Measurements from ENCODE around the gene HEMGN. TPM values are rescaled to one million over a fixed set of nuclear protein-coding genes. Genes with fewer than 3 reads are reported as not detected.

The HEMGN gene
- total RNA-seq, 1 donor from 2014 or later: not detected

DNA sequence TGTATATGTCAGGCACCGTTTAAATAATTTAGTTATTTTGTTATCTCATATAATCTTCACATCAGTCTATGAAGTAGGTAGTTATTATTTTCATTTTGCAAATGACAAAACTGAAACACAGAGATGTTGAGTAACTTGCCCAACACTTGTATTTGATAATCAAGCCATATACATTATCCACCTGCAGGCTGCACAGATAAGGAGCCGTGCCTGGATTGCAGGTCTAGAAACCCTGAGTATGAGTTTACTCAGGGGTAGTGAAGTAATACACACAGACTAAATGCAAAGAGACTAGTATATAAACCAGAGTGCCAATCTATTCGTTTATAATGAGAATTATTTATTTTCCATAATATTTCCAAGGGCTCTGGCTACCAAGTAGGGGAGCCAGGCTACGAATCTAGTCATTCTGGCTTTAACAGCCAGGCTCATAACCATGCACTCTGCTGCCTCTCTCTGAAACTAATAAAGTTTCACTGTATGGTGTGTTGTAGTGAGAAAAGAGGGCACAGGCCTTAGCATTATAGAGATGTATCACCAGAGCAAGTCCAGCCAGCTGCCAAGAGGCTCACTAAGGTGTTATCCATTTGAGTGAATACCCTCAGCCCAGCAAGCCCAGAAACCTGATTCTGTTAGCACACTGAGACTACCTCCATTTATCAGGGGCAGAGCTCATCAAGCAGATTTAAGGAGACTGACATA, 4.5 kb downstream of the HEMGN start:
- no peak for DNase-seq (ENCODE audit: low read depth in 2 of 2)

DNA sequence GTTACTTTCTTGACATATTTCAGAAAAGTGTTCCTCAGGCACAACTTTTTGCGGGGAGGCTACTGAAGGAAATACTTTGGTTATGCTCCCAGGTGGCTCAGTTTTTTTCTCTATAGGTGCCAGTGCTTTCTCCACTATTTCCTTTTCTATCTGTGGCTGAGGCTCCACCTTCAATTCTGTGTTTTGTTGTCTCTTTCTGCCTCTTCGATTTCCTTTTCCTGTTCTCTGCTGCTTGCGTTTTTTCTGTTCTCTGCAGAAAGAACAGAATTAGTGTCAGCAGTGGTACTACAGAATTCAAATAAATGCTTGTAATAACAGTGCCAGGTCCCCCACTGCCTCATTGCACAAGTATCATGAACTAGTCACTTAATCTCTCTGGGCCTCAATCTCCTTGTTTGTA, 7.0 kb downstream of the HEMGN start:
- no peak for DNase-seq (ENCODE audit: low read depth in 2 of 2)

DNA sequence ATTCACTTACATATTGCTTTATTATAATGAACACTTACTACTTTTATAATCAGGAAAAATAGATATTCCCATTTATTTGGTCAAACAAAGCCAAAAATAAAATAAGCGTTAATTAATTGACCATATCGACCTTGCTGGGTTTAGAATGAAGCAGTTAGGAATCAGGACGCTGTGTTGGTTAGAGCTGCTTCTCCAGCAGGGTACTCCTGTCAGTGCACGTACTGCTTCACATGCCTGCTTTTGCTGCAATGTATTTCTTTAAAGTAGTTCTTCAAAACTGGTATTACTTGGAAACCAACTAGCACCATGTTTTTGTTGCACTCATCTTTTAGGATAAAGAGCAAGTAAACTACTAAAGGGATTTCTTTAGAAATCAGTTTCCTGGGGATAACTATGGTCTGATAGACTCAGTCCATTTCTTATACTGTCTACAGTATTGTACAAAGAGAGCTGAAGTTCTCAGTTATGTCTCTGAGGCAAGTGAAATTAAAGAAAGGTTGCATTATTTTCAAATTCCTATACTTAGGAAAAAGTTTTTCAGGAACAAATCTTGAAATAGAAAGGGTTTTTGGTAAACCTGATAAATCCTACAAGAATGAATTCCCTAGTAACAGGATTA, 8.9 kb downstream of the HEMGN start:
- DNase-seq (ENCODE audit: low read depth in 2 of 2): no peak

DNA sequence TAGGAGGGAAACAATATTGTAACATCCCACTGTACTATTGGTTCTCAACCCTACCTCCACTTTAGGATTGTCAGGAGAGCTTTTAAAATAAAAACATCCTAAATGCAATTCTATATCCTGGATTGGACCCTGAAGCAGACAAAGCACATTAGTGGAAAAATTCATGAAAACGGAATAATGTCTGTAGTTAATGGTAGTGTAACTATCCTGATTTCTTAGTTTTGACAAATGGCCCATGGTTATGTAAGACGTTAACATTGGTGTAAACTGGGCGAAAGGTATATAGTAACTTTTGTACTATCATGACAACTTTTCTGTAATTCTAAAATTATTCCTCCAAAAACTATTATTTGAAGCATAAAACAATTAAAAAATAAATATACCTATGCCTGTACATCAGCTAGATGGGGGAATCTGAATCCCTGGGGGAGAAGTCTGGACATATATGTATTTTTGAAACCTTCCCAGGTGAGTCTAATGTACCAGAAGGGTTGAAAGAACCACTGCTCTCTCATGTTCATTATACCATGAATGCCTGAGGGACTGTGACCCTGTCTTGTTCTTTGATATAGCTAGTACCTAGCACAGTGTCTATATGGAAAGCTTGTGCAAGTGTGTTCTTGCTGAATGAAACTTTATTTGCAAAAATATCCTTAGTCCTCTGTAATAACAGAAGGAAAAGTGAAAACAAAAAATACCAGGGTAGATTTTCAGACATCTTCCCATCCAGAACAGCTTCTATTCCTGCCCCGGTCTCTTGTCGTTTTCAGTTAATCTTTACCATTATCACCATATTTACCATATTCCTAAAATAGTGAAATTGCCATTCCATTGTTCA, 12.3 kb downstream of the HEMGN start:
- DNase-seq (ENCODE audit: low read depth in 2 of 2): no peak

DNA sequence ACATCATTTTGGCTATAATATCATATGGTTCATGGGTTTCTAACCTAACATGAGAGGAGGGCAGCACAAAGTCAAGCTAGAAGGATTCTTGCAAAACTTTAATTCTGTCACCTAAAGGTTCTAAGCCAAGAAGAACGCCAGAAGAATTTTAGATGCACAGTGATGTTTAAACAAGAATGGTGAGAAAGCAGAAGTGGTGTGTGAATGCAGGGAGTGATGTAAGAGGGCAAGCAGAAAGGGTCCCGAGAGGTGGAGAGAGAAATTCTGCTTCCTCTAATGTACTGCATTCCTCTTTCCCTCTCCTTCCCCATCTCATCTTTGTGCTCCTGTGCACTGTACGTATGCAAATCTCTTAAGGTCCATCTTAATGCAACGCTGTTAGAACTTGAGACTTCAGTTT, 13.6 kb downstream of the HEMGN start:
- no peak for DNase-seq (ENCODE audit: low read depth in 2 of 2)

DNA sequence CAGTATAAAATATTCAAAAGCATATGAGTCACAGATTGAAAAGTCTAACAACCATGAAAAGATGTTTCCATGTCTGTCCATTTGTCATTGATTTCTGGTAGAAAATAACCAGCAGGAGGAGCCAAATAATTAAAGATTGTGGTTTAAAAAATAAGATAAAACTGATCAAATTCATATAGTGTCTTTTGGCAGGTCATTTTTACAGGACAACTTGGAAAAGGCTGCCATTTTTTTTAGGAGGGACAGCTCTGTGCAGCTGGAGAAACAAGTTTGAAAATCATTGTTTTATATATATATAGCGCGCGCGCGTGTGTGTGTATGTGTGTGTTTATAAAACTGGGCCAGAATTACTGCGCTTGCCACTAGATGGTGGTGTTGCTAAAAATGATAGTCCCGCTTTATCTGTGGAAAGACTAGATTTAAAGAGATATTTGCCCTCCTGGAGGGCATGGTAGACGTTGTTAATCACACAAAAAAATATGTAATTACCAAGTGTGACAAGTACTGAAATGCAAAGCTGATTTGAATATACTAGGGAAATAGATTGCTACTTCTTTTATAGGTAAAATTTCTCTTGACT, 14.4 kb downstream of the HEMGN start:
- peak; percentile 81 to 85 for DNase-seq (ENCODE audit: low read depth in 2 of 2)

DNA sequence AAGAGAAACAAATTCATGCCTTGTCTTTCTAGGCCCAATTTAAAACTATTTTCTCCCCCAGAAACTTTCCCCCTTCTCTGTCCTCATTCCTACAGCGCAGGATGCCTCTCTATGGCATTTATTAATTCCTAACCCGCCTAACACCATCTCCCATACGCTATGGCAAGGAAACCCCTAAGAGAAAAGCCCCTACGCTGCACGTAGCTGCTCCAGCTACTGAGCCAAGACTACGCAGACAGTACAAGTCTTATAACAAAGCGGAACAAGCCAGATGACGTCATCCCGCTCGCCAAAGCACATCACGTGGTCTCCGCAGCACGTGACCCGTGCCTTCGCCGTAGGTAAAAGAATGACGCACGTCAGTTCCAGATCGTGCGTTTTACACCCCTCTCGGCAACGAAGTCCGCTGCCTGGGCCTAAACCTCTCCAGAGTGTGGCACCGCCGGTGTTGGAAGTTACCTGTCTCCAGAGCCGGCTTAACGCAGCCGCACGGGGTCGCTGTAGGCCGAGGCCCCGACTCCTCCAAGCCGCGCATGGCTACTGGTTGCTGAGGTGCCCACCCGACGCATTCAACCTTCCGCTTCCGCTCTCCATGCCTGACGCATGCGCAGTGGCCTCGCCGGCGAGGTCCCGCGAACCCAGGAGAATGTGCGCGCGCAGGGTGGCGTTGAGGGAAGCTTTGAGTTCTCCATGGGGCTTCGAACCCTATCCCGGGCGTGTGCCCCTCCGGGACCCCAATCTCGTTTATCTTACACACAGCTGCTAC, 15.8 kb downstream of the HEMGN start, which contains the start of gene TRMO:
Gene TRMO, minus strand, starts transcription at position 542 of the 766 bp plus-strand sequence. Its CDS starts 7 bp downstream, at position 535.
- peak; percentile 99 for DNase-seq (ENCODE audit: low read depth in 2 of 2)

DNA sequence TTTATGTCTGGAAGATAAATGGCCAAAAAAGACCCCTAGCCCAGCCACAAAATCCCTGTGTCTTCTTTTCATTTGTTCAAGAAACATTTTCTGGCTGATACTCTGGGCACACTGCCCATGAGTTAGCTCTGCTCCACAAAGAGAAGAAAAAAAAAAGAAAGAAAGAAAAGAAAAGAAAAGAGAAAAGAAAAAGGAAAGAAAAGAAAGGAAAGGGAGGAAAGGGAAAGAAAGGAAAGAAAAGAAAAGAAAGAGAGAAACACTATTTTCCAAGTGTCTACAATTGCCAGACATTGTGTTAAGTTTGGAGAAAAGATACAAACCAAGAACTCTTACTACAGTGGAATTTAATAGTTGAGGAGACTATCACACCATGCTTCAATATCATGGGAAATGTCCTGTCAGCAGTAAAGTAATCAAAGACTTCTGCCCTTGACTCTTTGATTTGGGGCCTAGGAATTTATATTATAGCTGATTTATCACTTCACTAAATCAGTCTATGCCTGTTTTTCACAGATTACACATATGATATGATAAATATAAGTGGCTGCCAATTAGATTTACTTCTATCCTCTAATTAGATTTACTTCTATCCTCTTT, 18.7 kb downstream of the HEMGN start:
- no peak for DNase-seq (ENCODE audit: low read depth in 2 of 2)

DNA sequence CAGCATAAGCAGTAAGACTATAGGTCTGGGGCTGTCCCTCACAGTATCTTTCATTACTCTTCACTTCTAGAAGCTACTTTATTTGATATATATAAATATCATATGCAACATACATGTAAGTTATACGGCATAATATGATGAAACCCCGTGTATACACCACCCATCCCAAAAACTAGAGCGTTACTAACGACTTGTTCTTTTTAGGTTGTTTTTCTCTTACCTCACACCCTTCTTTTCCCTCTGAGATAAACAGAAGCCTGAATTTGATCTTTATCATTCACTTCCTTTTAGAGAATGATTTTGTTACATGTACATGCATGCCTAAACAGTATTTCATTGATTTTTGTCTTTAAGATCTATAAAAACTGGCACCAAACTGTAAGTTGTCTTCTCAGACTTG, 19.4 kb downstream of the HEMGN start:
- DNase-seq (ENCODE audit: low read depth in 2 of 2): no peak

DNA sequence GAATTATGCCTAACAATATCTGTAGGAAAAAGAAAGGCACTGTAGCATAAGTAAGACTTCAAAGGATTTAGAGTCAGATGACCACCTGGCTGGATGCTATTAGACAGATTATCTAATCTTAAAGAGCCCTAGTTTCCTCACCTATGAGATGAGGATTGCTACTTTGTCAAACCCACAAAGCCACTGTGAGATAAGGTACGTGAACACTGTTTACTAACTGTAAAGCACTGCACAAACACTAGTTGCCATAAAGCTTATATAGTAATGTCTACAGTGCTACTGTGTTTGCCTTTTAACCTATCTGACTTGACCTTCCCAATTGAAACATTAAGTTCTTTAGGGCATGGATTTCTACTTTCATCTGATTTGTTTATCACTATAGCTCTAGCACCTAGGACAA, 26.0 kb downstream of the HEMGN start:
- DNase-seq (ENCODE audit: low read depth in 2 of 2): no peak

DNA sequence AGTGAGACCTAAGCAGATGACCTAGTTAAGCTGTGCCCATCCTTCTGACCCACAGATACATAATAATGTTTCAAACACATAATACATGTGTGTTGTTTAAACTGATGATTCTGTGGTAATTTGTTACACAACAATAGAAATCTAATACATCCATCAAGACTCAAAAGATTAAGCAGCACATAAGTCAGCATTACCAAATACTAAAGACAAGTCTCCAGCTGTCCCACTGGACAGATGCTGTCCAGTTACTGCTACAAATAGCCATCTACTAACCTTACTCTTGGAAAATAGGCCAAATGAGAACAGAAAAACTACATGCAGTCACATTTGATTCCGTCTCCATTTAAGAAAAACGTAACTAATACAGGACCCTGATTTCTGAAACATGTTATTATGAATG, 26.4 kb downstream of the HEMGN start:
- no peak for DNase-seq (ENCODE audit: low read depth in 2 of 2)

DNA sequence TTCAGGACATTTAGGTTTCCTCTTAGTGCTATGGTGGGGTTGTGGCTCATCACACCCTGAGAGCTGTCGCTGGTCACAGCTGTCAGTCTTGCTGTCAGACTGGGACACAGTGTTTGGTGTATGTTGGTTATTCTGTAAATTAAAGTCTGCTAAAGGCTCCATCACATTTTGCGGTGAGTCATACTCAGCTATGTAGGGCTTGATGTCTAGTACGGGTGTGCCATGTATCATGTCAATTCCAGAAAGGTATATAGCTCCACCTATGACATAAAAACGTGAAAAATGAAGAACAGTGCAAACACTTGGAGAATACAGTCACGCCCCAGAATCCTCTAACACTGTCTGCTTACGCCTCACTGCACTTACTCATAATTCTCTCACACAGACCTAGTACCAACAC, 27.6 kb downstream of the HEMGN start:
- DNase-seq (ENCODE audit: low read depth in 2 of 2): no peak

DNA sequence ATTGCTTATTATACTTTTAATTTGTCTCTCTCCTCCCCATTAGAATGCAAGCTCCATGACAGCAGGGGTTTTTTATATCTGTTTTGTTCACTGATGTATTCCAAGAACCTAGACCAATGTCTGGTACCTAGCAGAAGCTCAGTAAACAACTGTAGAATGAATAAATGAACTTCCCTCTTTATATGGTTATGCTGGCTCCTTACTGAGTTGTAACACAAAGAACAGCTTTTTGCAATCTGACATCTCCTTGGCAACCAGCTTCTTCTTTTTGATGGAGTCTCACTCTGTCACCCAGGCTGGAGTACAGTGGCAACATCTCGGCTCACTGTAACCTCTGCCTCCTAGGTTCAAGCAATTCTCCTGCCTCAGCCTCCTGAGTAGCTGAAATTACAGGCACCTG, 29.3 kb downstream of the HEMGN start:
- no peak for DNase-seq (ENCODE audit: low read depth in 2 of 2)

DNA sequence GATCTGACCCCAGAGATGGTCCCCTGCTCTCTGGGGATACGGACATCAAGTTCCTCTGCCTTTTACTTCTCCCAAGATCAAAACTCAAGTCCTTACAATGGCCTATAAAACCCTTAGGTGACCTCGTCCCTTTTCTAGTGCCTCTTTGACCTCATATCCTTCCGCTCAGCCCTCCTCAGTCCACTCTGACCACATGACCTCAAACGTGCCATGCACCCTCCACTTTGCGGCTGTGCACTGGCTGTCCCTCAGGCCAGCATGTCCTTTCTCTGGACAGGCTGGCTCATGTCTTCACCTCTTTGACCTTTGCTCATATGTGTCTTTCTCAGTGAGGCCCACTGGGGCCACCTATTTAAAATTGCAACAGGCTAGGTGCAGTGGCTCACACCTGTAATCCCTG, 30.3 kb downstream of the HEMGN start:
- DNase-seq (ENCODE audit: low read depth in 2 of 2): no peak

DNA sequence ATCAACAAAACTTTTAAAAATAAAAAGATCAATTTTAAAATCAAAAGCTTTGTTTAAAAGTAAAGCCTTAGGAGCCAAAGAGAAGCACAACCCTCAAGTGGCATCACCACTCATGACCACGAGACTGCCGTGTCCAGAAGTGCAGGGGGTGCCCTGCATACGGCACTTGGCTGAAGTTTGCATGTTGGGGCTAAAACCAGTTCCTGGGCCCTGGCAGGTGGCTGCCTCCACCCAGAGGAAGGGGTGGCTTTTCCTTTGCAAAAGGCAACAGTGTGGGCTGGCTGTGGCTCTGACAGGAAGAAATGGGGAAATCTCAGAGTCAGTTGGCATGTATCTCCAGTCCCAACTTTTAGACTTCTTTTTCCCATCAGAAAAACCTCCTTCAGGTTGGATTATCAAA, 30.9 kb downstream of the HEMGN start:
- DNase-seq (ENCODE audit: low read depth in 2 of 2): no peak

DNA sequence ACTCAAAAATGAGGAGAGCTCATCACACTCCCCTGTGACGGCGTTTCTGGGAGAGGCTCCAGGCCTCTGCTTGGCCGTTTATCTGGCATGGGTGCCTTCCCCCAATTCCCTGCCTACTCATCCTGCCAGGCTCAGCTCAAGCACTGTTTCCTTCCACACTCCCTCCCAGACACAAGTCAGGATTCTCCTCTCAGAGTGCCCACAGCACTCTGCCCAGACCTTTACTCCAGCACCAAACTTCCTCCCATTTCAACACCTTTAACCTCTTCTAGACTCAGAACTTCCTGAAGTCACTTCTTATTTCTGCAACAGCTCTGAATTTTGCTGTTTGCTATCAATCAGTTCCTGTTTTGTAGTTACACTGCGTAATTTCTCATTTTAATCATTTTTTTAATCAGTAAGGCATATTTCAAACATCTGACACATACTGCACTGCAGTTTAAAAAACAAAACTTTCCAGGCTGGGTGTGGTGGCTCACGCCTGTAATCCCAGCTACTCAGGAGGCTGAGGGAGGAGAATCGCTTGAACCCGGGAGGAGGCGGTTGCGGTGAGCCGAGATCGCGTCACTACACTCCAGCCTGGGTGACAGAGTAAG, 31.6 kb downstream of the HEMGN start:
- peak in 1 of 2 donors; percentile 56 for DNase-seq (ENCODE audit: low read depth in 2 of 2)

DNA sequence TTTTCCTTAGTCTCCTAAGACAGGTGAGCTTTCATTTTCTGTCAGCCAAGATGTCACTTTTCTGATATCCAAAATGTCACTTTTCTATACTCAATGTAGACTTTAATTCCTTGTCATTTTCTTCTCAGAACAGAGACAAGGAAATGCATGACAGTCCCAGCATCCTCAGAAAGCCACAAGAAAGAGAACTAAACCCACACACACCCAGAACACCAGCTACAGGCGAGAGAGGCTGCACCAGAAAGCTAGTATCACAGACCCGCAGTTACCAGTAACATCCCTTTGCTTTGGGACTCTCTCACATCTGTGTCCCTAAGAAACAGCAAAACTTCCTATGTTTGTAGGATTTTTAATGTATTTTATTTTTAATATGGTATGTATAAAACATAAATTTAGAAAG, 32.7 kb downstream of the HEMGN start:
- DNase-seq (ENCODE audit: low read depth in 2 of 2): no peak

DNA sequence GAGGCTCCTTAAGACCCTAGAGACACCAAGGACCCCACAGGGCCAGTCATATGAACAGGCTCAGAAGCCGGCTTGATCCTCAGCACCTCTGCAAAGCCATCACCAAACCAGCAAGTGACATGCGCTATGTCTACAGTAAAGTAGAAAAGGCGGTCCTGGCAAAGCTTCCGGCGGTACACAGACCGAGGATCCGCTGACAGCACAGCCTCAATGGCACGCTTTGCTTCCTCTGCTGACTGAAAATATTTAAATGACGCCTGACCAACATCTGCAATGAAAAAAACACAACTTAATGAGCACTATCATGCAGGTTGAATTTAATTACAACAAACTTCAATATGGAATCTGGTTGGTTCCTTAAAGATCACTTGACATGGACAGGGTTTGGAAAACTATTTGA, 33.2 kb downstream of the HEMGN start:
- no peak for DNase-seq (ENCODE audit: low read depth in 2 of 2)

DNA sequence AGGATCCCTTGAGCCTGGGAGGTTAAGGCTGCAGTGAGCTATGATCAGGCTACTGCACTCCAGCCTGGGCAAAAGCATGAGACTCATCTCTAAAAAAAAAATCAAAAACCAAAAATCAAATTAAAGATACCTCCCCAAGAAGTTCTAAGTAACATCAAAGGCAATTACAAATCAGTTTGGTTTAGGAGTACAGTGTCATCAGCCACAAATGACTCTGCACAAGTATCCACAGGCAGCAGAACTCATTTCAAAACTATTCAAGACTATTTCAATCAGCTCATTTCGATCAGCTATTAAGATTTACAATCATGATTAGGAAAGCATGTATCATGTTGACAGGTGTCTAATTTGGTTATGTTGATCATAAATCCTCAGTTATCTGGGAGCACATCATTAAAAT, 34.8 kb downstream of the HEMGN start:
- no peak for DNase-seq (ENCODE audit: low read depth in 2 of 2)

DNA sequence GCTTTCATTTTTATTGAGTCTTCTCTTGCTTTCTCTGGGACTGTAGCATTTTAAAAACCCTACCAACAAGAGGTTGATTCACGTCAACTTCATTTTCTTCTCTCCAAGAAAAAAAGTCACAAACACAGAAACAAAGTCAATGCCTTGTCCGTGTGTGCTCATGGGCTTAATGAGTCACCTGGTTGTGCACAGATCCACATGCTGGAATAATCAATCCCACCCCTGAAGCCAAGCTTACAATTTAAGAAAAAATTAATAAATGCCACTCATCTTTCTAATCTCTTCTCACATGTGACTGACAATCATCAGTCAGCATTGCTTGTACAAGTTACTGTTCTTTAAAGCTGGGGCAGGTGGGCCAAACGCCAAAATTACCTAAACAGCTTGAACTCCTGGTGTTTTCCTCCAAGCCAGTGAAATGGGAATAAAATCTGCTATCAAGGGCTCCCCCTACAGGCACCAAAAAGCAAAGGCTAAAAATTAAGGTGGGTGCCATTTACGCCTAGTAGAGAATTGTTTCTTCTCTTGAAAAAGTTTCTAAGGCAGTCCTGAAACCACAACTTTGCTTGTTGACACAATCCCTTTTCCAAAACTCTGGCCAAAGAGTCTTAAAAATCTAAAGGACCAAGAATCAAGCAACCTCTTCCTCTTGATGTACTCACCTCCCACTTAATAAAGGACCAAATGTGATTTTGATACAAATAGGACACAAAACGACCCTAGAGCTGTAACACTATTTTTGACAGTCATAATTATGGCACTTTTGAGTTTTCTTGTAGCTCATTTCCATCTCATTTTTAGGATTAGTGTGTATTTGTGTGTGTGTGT, 37.0 kb downstream of the HEMGN start:
- DNase-seq (ENCODE audit: low read depth in 2 of 2): peak; percentile 50 to 64

All from lung microvascular endothelial cell (primary cell).